Fibroblast of peridontal ligament (primary cell): Measurements from ENCODE around the gene ZCWPW1.

ENCODE experiments used
- DNase-seq: peaks from one replicate; pipeline ENCODE4 v3.0.0-alpha.2; 2010; ENCODE audit errors: extremely low read depth

ZCWPW1 gene

DNA sequence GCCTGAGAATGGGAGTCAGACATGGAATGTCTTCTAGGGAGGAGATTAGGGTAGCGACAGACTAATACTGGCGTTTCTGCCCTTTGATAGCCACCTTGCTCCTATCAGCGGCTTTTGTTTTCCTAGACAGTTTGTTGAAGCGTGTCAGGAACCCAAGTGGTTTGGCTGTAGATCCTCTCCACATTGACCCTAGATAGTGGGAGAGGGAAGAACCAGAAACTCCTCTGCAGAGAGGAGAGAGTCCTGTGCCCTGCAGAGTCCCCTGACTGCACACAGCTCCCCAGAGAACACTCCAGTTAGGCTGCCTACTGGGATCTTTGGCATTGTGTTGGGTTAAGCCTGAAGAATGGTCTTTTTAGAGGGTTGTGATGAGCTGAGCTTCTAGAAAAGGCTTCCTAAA, 3.5 kb upstream of the ZCWPW1 start:
- DNase-seq, result no peak

- DNase-seq, result no peak
Measured at GRCh38 chr7:100431286-100431735, 2.8 kb upstream of the ZCWPW1 start.

DNA sequence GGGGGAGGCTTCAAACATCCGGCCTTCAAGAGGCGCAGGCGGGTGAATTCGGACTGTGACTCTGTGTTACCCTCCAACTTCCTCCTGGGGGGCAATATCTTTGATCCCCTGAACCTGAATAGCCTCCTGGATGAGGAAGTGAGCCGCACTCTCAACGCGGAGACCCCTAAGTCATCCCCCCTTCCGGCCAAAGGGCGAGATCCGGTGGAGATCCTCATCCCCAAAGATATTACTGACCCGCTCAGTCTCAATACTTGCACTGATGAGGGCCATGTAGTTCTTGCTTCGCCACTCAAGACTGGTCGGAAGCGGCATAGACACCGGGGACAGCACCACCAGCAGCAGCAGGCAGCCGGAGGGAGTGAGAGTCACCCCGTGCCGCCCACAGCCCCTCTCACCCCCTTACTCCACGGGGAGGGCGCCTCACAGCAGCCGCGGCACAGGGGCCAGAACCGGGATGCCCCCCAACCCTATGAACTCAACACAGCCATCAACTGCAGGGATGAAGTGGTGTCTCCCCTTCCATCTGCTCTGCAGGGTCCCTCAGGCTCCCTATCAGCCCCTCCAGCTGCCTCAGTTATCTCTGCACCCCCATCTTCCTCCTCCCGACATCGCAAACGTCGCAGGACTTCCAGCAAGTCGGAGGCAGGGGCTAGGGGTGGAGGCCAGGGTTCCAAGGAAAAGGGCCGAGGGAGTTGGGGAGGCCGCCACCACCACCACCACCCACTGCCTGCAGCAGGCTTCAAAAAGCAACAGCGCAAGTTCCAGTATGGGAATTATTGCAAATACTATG, 2.2 kb upstream of the ZCWPW1 start:
- no peak for DNase-seq

DNA sequence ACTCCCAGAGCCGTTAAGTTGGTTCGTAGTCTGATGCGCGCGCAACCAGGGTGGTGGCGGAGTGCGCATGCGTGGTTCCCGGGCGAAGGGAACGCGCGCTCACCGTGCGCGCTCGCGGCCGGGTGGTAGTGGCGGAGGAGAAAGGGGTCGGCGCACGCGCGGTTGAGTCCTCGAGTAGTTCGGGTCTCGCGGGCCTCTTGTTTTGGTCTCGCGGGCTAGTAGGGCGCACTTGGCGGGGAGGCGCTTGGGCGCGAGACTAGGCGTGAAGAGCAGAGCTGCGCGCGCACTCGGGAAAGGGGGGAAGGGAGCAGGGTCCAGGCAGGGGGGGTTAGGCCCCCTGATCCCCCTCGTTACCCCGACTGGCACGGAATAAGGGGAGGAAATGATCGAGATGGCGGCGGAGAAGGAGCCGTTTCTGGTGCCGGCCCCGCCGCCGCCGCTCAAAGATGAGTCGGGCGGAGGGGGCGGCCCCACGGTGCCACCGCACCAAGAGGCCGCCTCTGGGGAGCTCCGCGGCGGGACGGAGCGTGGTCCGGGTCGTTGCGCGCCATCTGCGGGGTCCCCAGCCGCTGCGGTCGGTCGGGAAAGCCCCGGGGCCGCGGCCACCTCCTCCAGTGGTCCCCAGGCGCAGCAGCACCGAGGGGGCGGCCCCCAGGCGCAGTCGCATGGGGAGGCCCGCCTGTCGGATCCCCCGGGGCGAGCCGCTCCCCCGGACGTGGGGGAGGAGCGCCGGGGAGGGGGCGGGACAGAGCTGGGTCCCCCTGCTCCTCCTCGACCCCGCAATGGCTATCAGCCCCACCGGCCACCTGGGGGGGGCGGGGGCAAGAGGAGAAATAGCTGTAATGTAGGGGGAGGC, 1.4 kb upstream of the ZCWPW1 start, which contains the start of gene MEPCE:
MEPCE (plus strand) TSS at position 195 of the 856 bp plus-strand sequence; CDS start at position 383, 188 bp downstream.
- peak; percentile 97 for DNase-seq

GRCh38 chr7:100428967-100429636, 599 bp upstream of the ZCWPW1 start:
- DNase-seq, result peak; percentile 100

DNA sequence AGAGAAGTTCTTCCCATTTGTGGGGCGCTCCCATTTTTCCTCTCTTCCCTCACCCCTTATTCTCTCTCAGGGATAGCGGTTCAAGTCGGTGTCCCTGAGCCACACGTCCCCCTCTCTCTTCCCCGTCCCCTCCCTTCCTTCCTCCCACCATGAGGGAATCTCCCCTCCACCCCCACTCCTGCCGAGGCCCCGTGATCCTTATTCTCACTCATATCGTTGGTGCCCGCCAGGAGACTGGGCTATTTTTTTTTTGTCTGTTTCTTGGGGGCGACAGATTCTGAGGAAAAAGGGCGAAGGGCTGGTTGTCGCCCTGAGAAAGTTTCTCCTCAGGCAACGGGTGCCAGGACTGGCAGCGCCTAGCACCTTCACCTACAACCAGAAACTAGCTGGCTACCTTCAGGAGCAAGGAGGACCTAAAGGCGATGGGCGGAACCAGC, 723 bp downstream of the ZCWPW1 start:
- no peak for DNase-seq

- DNase-seq, result no peak
Measured at GRCh38 chr7:100426516-100426915, 2.0 kb downstream of the ZCWPW1 start.

- DNase-seq, result no peak
Measured at GRCh38 chr7:100425347-100425746, 3.2 kb downstream of the ZCWPW1 start.

- no peak for DNase-seq
Measured at GRCh38 chr7:100423315-100423714, 5.2 kb downstream of the ZCWPW1 start.

- DNase-seq, result no peak
Measured at GRCh38 chr7:100419660-100420226, 8.8 kb downstream of the ZCWPW1 start.

GRCh38 chr7:100418930-100419659, 9.4 kb downstream of the ZCWPW1 start:
- DNase-seq, result peak; percentile 4

- DNase-seq, result no peak
Measured at GRCh38 chr7:100415448-100415847, 13.1 kb downstream of the ZCWPW1 start.

DNA sequence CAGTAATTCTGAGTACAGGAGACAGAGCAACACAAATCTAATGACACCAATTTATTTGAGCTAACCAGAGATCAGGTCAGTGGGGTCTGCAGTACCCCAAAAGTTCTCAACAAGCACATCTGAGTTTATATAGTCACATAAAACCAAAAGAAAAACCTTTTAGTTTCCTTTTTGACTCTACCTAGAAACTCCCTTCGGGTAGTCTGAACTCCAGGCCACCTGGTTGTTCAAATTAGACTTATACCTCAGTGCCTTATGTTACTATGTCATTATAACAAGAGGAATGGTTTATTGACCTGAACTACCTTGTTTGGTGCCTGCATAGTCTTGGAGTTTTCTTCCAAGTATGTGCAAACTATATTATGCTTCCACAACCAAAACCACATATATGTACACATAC, 14.6 kb downstream of the ZCWPW1 start:
- no peak for DNase-seq

DNA sequence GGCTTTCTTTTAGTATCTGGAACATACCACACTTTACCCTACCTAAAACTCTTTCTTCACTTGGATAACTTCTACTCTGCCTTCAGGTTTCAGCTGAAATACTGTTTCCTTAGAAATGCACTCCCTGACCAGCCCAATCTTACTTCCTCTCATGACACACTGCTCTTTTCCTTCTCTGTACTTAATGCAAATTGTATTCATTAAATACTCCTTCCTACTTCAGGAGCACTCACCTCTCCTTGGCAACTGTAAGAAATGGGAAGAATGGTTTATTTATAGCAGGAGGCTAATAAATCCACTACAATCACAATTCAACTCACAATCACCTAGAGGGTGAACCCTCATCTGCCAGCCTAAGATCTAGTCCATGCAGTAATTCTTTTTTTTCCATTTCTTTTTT, 15.2 kb downstream of the ZCWPW1 start:
- no peak for DNase-seq

GRCh38 chr7:100411101-100411500, 17.4 kb downstream of the ZCWPW1 start:
- DNase-seq, result no peak

DNA sequence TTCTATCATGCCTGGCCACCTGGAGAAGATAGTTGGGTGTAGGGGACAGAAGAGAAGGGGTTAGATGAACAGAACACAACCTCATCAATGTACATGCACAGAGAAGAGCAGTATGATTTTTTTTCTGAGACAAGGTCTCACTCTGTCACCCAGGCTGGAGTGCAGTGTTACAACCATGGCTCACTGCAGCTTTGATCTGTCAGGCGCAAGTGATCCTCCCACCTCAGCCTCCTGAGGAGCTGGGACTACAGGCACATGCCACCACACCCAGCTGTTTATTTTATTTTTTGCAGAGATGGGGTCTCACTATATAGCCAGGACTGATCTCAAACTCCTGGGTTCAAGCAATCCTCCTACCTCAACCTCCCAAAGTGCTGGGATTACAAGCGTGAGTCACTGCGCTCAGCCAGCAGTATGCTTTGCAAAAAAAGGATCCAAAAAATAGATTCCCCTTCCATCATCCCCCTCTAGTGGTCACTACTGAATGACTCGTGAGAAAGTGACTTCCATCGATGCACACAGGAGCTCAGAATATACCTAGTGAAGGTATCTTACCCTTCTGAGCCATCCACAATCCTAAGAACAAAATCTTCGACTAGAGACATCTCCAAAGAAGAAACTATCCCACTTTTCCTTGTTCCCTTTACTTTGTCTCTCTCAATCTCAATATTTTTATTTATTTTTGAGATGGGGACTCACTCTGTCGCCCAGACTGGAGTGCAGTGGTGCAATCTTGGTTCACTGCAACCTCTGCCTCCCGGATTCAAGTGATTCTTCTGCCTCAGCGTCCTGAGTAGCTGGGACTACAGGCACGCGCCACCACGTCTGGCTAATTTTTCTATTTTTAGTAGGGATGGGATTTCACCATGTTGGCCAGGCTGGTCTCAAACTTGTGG, 21.0 kb downstream of the ZCWPW1 start:
- peak; percentile 81 for DNase-seq

GRCh38 chr7:100406767-100407166, 21.7 kb downstream of the ZCWPW1 start:
- DNase-seq, result peak; percentile 20

DNA sequence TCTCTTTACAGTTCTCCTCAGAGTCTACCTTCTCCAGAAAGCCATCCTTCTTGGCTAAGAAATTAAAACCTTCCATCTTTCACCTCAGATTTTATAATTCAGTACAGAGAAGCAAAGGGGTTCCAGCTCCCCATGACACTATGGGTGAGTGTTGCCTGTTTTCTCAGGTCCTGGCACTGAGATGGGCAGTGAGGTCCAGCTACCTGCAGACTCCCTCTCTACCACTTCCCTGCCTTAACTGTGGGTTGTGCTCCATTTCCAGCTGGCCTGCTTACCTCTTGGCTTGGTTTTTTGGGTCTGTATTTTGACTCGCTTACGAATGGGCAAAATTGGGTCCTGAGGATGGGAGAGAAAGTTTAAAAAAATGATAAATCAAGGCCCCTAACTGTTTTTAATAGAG, 26.3 kb downstream of the ZCWPW1 start:
- DNase-seq, result no peak

- no peak for DNase-seq
Measured at GRCh38 chr7:100401811-100402210, 26.7 kb downstream of the ZCWPW1 start.

DNA sequence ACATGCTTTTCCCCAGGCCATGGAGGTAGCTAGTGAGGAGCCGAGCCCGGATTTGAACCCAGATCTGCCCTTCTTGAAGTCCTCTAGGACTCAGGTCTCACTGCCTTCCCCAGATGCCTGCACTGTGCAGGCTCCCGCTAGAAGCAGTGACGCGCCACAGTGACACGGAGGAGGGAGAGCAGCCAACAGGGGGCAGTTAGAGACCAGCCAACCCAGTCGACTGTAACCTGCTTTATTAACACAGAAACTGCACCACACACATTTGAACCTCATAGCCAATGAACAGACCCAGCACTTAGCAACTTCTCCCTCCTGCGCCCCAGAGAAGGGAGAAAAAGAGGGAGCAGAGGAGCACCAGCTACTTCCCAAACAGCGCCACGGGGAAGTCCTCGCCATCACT, 27.8 kb downstream of the ZCWPW1 start:
- DNase-seq, result no peak
